ENCODE measurements around the gene EIF3F.

DNA sequence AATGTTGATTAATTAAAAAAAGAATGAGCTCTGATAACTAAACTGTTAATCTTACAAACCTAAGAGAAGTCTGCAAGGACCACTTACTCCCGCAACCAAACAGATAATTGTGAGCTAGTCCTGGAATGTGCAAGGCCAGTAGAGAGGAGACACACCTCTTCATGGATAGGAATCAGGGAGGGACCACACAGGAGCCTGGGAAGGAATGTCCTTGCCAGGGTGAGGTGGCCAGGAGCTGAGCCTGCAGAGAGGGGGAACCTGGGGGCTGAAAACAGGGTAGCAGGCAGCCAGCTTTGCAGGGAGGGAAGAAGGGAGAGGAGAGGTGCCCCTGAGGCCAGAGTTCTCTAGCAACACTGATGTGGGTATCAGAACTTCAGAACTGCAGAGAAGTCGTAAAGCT, 12.5 kb upstream of the EIF3F start:
- TF ChIP-seq, protein P1, sequence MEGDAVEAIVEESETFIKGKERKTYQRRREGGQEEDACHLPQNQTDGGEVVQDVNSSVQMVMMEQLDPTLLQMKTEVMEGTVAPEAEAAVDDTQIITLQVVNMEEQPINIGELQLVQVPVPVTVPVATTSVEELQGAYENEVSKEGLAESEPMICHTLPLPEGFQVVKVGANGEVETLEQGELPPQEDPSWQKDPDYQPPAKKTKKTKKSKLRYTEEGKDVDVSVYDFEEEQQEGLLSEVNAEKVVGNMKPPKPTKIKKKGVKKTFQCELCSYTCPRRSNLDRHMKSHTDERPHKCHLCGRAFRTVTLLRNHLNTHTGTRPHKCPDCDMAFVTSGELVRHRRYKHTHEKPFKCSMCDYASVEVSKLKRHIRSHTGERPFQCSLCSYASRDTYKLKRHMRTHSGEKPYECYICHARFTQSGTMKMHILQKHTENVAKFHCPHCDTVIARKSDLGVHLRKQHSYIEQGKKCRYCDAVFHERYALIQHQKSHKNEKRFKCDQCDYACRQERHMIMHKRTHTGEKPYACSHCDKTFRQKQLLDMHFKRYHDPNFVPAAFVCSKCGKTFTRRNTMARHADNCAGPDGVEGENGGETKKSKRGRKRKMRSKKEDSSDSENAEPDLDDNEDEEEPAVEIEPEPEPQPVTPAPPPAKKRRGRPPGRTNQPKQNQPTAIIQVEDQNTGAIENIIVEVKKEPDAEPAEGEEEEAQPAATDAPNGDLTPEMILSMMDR (IDR thresholded peaks at IDR 0.05): no peak
- TF ChIP-seq POLR2A (IDR thresholded peaks at IDR 0.05): no peak
